ENCODE data around the gene DACT2.
"Not testable (repeated sequence)": the region's sequence is repeated elsewhere in the genome, so short reads cannot be mapped to it uniquely, and the experiment has no call there.

The DACT2 gene

DNA sequence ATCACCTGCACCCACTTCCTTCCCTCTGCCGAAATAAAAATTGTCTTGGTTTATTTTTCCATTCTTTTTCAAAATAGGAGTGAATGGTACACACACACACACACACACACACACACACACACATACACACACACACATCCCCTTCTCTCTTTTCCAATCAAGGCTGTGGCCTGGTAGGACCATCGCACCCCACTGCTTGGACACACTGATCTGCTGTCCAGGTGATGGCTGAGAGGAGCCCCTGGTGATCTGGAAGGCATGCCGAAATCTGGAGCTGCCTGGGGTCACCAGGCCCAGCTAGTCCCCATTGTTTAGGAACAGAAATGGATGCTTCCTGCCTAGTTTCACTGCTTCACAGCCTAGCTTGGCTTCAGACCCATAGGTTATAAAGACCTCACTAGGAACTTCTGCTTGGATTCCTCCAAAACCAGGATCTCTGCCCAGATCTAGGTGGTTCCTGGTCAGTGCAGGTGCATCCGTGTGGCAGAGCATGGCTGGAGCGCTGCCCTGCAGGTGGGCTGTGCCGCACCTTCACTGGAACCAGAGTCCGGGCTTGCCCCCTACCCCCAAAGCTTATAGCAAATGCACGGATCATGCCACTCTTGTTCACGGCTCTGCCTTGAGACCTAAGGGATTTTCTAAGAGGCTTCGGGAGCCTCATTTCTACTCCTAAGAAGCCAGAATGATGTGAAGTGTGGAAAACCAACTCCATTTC lies 42.9 kb upstream of the DACT2 start:
- no peak for FAIRE-seq
- TF ChIP-seq POLR2A (IDR thresholded peaks at IDR 0.05; ENCODE audit: low read depth, low read length) = no peak
- TF ChIP-seq TAF1 (IDR thresholded peaks at IDR 0.05; ENCODE audit: borderline replicate concordance, low read depth, low read length) = no peak
- no peak for TF ChIP-seq POLR2AphosphoS5 (IDR thresholded peaks at IDR 0.05; ENCODE audit: low read depth, low read length)
- DNase-seq (ENCODE audit: insufficient read length) = no peak

DNA sequence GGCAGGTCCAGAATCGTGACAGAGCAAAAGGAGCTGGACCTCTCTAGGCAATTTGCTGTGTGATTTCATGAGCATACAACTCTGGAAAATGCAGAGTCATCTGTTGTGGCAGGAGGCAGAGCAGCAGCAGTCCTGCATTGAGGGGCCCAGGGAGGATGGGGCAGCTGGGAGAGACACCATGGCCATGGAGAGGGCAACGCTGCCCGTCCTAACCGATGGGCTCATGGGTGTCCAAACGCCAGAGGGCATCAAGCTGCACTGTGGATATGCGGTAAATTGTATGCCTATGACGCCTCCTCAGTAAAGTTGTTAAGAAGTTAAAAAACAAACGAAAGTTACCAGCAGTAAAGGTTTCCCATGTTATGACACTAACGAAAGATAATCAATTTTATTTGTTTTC lies 42.2 kb upstream of the DACT2 start:
- FAIRE-seq (no peak), DNase-seq (ENCODE audit: insufficient read length) (no peak)
- TF ChIP-seq TAF1 (IDR thresholded peaks at IDR 0.05; ENCODE audit: borderline replicate concordance, low read depth, low read length) (no peak), POLR2AphosphoS5 (IDR thresholded peaks at IDR 0.05; ENCODE audit: low read depth, low read length) (no peak), POLR2A (IDR thresholded peaks at IDR 0.05; ENCODE audit: low read depth, low read length) (no peak)

DNA sequence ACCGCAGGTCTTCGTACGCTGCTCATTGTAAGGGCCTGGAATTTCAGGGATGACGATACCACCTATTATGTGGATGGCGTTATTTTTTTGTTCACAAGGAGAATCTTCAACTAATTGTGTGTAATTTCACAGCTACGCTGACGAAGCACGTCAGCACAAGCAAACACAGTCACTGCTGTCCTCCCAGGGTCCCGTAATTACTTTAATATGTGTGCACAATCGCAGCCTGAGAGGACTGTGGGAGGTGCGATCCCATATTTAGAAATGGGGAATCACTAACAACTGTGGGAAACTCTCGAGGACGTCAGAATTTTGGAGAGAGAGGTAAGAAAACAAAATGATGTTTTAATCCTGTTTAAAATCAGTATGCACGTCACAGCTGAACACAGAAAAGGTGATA lies 40.2 kb upstream of the DACT2 start:
- no peak for FAIRE-seq
- TF ChIP-seq TAF1 (IDR thresholded peaks at IDR 0.05; ENCODE audit: borderline replicate concordance, low read depth, low read length) = no peak
- no peak for TF ChIP-seq POLR2AphosphoS5 (IDR thresholded peaks at IDR 0.05; ENCODE audit: low read depth, low read length)
- no peak for TF ChIP-seq POLR2A (IDR thresholded peaks at IDR 0.05; ENCODE audit: low read depth, low read length)

DNA sequence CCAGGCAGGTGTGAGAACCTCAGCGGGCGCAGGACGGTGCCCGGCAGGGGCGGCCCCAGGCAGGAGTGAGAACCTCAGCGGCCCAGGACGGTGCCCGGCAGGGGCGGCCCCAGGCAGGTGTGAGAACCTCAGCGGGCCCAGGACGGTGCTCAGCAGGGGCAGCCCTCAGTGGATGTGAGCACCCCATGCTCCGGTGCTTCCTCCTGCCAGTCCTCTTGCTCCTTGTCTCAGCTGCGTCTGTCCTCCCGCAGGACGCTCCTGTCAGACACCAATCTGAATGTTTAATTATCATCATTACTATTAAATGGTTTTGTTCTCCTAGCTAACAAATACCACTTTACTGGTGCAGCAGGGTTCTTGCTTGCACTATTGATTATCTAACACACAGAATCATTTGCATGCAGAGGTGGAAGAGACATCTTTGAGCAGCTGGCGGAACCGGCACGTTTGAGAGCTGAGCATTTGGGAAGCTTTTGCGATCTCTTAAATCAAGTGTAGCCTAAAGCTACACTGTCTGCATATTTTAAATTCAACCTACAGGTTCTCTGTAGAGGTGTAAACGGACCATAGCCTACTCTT lies 39.4 kb upstream of the DACT2 start:
- DNase-seq (ENCODE audit: insufficient read length) (no peak), FAIRE-seq (no peak)
- TF ChIP-seq POLR2A (IDR thresholded peaks at IDR 0.05; ENCODE audit: low read depth, low read length) = no peak
- TF ChIP-seq POLR2AphosphoS5 (IDR thresholded peaks at IDR 0.05; ENCODE audit: low read depth, low read length) = no peak
- no peak for TF ChIP-seq TAF1 (IDR thresholded peaks at IDR 0.05; ENCODE audit: borderline replicate concordance, low read depth, low read length)

More for the DNA sequence above, 40.2 kb upstream of the DACT2 start:
- no peak for DNase-seq (ENCODE audit: insufficient read length)

- DNase-seq (ENCODE audit: insufficient read length); FAIRE-seq: not testable (repeated sequence)
Measured at GRCh38 chr6:168356872-168357271, 37.3 kb upstream of the DACT2 start.

DNA sequence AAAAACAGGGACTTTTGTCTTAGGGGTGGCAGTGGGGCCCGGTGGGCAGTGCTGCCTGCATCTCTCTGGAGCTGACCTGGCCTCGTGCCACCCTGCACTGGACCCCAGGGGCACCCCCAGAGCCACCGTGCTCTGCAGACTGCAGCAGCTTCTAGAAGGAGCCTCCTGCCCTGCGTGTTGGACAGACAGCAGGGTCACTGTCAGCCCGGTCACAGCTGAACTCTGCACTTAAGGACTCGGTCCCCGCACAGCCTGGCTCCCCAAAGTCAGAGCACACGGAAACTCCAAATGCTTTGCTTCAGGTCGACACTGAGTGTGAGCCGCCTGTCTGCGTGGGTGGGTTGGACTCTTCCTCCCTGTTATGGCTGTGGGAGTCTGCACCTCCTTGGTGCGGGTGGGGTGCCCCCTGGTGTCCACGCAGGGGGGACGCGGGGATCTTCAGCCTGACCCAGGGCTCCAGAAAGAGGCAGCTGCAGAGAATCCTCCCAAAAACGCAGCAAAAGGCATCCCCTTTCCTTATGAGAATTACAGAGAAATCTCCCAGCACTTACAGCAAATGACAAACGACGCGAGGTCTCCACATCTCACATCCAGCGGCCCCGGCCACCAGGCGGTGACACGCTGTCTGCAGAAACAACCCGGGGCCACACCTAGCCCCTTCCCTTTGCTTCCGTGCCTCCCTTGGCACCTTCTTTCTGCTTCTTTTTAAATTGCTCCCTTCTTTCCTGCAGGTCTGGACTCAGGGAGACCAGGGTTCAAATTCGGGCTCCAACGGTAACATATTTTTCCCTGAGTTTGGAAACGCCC lies 36.3 kb upstream of the DACT2 start:
- no peak for DNase-seq (ENCODE audit: insufficient read length)
- no peak for FAIRE-seq
- TF ChIP-seq TAF1 (IDR thresholded peaks at IDR 0.05; ENCODE audit: borderline replicate concordance, low read depth, low read length) = no peak
- no peak for TF ChIP-seq POLR2AphosphoS5 (IDR thresholded peaks at IDR 0.05; ENCODE audit: low read depth, low read length)
- TF ChIP-seq POLR2A (IDR thresholded peaks at IDR 0.05; ENCODE audit: low read depth, low read length) = no peak

DNA sequence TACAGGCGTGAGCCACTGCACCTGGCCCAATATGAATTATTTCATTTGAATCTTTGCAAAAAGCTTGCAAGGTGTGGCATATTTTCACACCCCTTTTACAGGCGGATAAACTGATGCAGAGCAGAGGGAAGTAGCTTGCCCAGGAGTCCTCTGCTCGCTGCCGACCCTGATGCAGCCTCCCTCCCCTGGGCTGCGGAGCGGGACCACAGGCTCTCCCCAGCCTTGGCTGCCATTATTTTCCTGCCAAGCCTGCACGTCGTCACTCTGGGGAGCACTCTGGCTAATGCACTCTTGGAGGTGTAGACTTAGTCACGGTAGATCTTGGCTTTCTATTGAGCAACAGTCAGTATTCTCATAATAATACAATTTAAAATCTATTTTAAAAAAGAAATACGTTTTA lies 34.8 kb upstream of the DACT2 start:
- TF ChIP-seq TAF1 (IDR thresholded peaks at IDR 0.05; ENCODE audit: borderline replicate concordance, low read depth, low read length) (no peak), POLR2A (IDR thresholded peaks at IDR 0.05; ENCODE audit: low read depth, low read length) (no peak), POLR2AphosphoS5 (IDR thresholded peaks at IDR 0.05; ENCODE audit: low read depth, low read length) (no peak)
- DNase-seq (ENCODE audit: insufficient read length) (no peak), FAIRE-seq (no peak)

DNA sequence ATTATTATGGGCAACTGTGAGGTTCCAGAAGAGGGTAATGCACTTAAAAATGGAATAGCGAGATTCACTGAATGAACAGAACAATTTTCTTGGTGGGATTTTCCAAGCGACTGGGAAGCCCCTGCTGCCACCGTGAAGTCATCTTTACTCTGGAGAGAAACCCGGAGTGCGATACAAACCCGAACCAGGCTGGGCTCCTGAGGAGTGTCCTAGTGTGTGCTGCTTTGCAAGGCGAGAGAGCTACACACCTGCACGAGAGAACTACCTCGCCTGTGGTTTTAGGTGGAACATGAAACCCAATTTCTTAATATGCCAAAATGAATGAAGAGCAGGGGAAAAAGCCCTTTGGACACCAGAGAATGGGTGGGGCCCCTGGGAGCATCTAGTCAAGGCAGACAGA lies 33.5 kb upstream of the DACT2 start:
- TF ChIP-seq POLR2AphosphoS5 (IDR thresholded peaks at IDR 0.05; ENCODE audit: low read depth, low read length) (no peak), TAF1 (IDR thresholded peaks at IDR 0.05; ENCODE audit: borderline replicate concordance, low read depth, low read length) (no peak), POLR2A (IDR thresholded peaks at IDR 0.05; ENCODE audit: low read depth, low read length) (no peak)
- FAIRE-seq (no peak), DNase-seq (ENCODE audit: insufficient read length) (no peak)

DNA sequence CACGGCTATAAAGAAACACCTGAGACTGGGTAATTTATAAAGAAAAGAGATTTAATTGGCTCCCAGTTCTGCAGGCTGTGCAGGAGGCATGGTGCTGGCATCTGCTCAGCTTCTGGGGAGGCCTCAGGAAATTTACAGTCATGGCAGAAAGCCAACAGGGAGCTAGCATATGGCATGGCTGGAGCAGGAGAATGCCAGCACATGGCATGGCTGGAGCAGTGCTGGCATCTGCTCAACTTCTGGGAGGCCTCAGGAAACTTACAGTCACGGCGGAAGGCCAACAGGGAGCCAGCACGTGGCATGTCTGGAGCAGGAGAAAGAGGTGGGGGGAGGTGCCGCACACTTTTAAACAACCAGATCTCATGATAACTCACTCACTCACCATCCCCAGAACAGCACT lies 32.5 kb upstream of the DACT2 start:
- DNase-seq (ENCODE audit: insufficient read length) (no peak), FAIRE-seq (no peak)
- TF ChIP-seq POLR2AphosphoS5 (IDR thresholded peaks at IDR 0.05; ENCODE audit: low read depth, low read length) = no peak
- TF ChIP-seq POLR2A (IDR thresholded peaks at IDR 0.05; ENCODE audit: low read depth, low read length) = no peak
- no peak for TF ChIP-seq TAF1 (IDR thresholded peaks at IDR 0.05; ENCODE audit: borderline replicate concordance, low read depth, low read length)

- DNase-seq (ENCODE audit: insufficient read length) (no peak), FAIRE-seq (no peak)
- TF ChIP-seq TAF1 (IDR thresholded peaks at IDR 0.05; ENCODE audit: borderline replicate concordance, low read depth, low read length) = no peak
- no peak for TF ChIP-seq POLR2AphosphoS5 (IDR thresholded peaks at IDR 0.05; ENCODE audit: low read depth, low read length)
- TF ChIP-seq POLR2A (IDR thresholded peaks at IDR 0.05; ENCODE audit: low read depth, low read length) = no peak
Measured at GRCh38 chr6:168349718-168350210, 30.2 kb upstream of the DACT2 start.

DNA sequence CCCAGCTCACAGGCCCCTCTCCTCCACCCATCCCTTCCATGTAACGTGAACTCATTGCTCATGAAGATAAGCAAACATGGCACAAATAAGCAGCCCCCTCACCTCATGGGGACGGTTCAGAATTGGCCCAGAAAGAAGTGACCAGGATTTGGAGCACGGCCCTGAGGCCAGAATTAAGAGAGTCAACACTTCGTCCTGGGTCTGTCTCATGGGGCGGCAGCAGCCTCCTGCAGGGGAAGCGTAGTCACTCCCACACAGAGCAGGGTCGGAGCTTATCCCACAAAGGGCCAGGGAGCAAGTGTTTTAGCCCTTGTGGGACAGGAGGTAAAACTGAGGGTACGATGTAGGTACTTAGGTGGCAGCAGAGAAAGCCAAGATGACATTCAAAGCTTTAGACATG lies 28.6 kb upstream of the DACT2 start:
- FAIRE-seq (no peak), DNase-seq (ENCODE audit: insufficient read length) (no peak)
- no peak for TF ChIP-seq POLR2AphosphoS5 (IDR thresholded peaks at IDR 0.05; ENCODE audit: low read depth, low read length)
- no peak for TF ChIP-seq TAF1 (IDR thresholded peaks at IDR 0.05; ENCODE audit: borderline replicate concordance, low read depth, low read length)
- TF ChIP-seq POLR2A (IDR thresholded peaks at IDR 0.05; ENCODE audit: low read depth, low read length) = no peak

- DNase-seq (ENCODE audit: insufficient read length) (no peak), FAIRE-seq (no peak)
- no peak for TF ChIP-seq TAF1 (IDR thresholded peaks at IDR 0.05; ENCODE audit: borderline replicate concordance, low read depth, low read length)
Measured at GRCh38 chr6:168347615-168348014, 28.0 kb upstream of the DACT2 start.
